GM12878 (cell line): ENCODE data around the gene RHOF. TPM values are rescaled to one million over a fixed set of nuclear protein-coding genes. Genes with fewer than 3 reads are reported as not detected.

Experiments
- ATAC-seq: fragments of 200-7000 bp; cut with Tn5 transposase; 3 replicates; pipeline ENCODE4 v1.9.1; 2020; ENCODE audit warnings: mild to moderate bottlenecking, moderate library complexity
- BruUV-seq: library from RNA; stranded (reverse); fragments of 400-500 nt; replicated peaks from 2 replicates; lab custom pipeline; 2021; lab: Mats Ljungman, UMichigan
- CTCF ChIA-PET: fragments of 300-600 bp; sonication (Branson Sonifier 250); formaldehyde crosslinking; extraction: SDS; loops from one replicate; lab custom pipeline; 2021; ENCODE audit warnings: inconsistent platforms; lab: Yijun Ruan, JAX
- POLR2A ChIA-PET: fragments of 350-600 bp; formaldehyde crosslinking; extraction: SDS; loops from one replicate; lab custom pipeline; 2021; ENCODE audit warnings: inconsistent platforms; lab: Charles Lee
- RAD21 ChIA-PET: fragments of 300-600 bp; sonication (Branson Sonifier 250); formaldehyde crosslinking; loops from one replicate; lab custom pipeline; 2023; ENCODE audit warnings: antibody characterized with exemption; ENCODE audit not compliant: unreplicated experiment; lab: Charles Lee
- SMC1A ChIA-PET: fragments of 300-600 bp; sonication (Branson Sonifier 250); formaldehyde crosslinking; loops from one replicate; lab custom pipeline; 2023; ENCODE audit not compliant: unreplicated experiment, uncharacterized antibody; lab: Charles Lee
- DNase-seq: peaks from one replicate; pipeline ENCODE4 v3.0.0-alpha.2; 2011; ENCODE audit warnings: low read depth, low spot score
- FAIRE-seq: peaks from 3 replicates; lab custom pipeline; 2011; peaks lifted over from hg19 to GRCh38; lab: Jason Lieb, UNC
- H2AFZ ChIP-seq: 2 replicates; pipeline ENCODE4 v1.6.0; 2011; ENCODE audit warnings: low read depth, low read length, control low read depth; ENCODE audit not compliant: control insufficient read depth
- H3K27ac ChIP-seq: 2 replicates; pipeline ENCODE4 v1.5.1; 2011; ENCODE audit warnings: control low read depth; ENCODE audit not compliant: control insufficient read depth, insufficient read depth
- H3K27me3 ChIP-seq, 2 experiments: replicated peaks in 1 of 2; 2 replicates each; pipeline versions ENCODE4 v1.6.0 to v1.6.1; 2011; ENCODE audit warnings: low read length in 1 of 2; ENCODE audit not compliant: control insufficient read depth in 2 of 2, insufficient read depth in 2 of 2
- H3K36me3 ChIP-seq, 2 experiments: 2 replicates each; pipeline ENCODE4 v1.5.1; 2011; ENCODE audit warnings: low read length in 1 of 2; ENCODE audit not compliant: control insufficient read depth in 2 of 2, insufficient read depth in 2 of 2
- H3K4me1 ChIP-seq: 2 replicates; pipeline ENCODE4 v1.6.1; 2011; ENCODE audit warnings: mild to moderate bottlenecking, low read length, moderate library complexity, mixed read lengths; ENCODE audit not compliant: control insufficient read depth, insufficient read depth
- H3K4me2 ChIP-seq: 2 replicates; pipeline ENCODE4 v1.6.0; 2011; ENCODE audit warnings: control low read depth; ENCODE audit not compliant: control insufficient read depth, insufficient read depth
- H3K4me3 ChIP-seq: fragments of 200-600 bp; sonication (generic); 2 replicates; pipeline ENCODE4 v1.5.1; 2016
- H3K79me2 ChIP-seq: 2 replicates; pipeline ENCODE4 v1.6.0; 2011; ENCODE audit warnings: low read length; ENCODE audit not compliant: control insufficient read depth, insufficient read depth
- H3K9ac ChIP-seq: 2 replicates; pipeline ENCODE4 v1.8.0; 2011; ENCODE audit warnings: low read length, control low read depth, mixed read lengths; ENCODE audit not compliant: control insufficient read depth, insufficient read depth
- H3K9me3 ChIP-seq: replicated peaks from 3 replicates; pipeline ENCODE4 v1.5.1; 2011; ENCODE audit warnings: mild to moderate bottlenecking, low read length; ENCODE audit not compliant: control insufficient read depth, insufficient read depth
- H4K20me1 ChIP-seq: 2 replicates; pipeline ENCODE4 v1.6.0; 2011; ENCODE audit not compliant: control insufficient read depth, insufficient read depth
- HDGF ChIP-seq: fragments of 450-650 bp; IDR thresholded peaks from 2 replicates; pipeline ENCODE4 v1.6.1; 2016; ENCODE audit warnings: antibody characterized with exemption
- IKZF1 ChIP-seq: fragments of 450-650 bp; conservative IDR thresholded peaks from 2 replicates; pipeline ENCODE4 v1.6.1; 2017; ENCODE audit warnings: antibody characterized with exemption, mild to moderate bottlenecking
- IRF3 ChIP-seq: fragments of 450-650 bp; IDR thresholded peaks from 2 replicates; pipeline ENCODE4 v1.6.1; 2014; ENCODE audit warnings: mild to moderate bottlenecking
- SP1 ChIP-seq: IDR thresholded peaks from one replicate; pipeline ENCODE4 v1.6.1; 2011; ENCODE audit warnings: low read depth, low read length
- SPI1 ChIP-seq: IDR thresholded peaks from 2 replicates; pipeline ENCODE4 v1.6.1; 2011; ENCODE audit warnings: low read depth, mild to moderate bottlenecking, low read length, moderate library complexity, borderline replicate concordance; ENCODE audit not compliant: insufficient read depth
- USF2 ChIP-seq: IDR thresholded peaks from 2 replicates; pipeline ENCODE4 v1.6.1; 2011; ENCODE audit warnings: low read depth, low read length, improper control_type of control experiment, borderline replicate concordance
- ZNF24 ChIP-seq: fragments of 450-650 bp; IDR thresholded peaks from 2 replicates; pipeline ENCODE4 v1.6.1; 2017; ENCODE audit warnings: antibody characterized with exemption, mild to moderate bottlenecking
- ZNF622 ChIP-seq: fragments of 450-650 bp; IDR thresholded peaks from 2 replicates; pipeline ENCODE4 v1.6.1; 2017; ENCODE audit warnings: mild to moderate bottlenecking, inconsistent platforms
- WGBS: methylation state at CpG from one replicate; pipeline ENCODE4 v1.1.6; 2016; ENCODE audit warnings: low lambda C conversion rate; ENCODE audit not compliant: insufficient replicate concordance, insufficient coverage; ENCODE audit errors: missing lambda C conversion rate; 5-methylcytosine and 5-hydroxymethylcytosine counted together
- in situ Hi-C: fragments of 300-500 bp; cut with MboI; formaldehyde crosslinking; loops from 9 replicates; pipeline ENCODE4 v1.14.3; 2018; ENCODE audit warnings: mixed read lengths
- intact Hi-C: fragments of 100-400 bp; cut with micrococcal nuclease; formaldehyde crosslinking; loops from one replicate; pipeline ENCODE4 v1.14.2; 2022; ENCODE audit not compliant: unreplicated experiment
- polyA plus RNA-seq, 11 experiments: library from polyadenylated mRNA; depleted of rRNA in 4 of 11; unstranded in 6 of 11; stranded (reverse) in 5 of 11; fragments of >200 nt; fragmentation: Nextera tagmentation in 4 of 11; fragmentation: Illumina TruSeq in 1 of 11; extraction: Ambion mirVana in 4 of 11; extraction: Trizol in 1 of 11; gene quantifications; 1 replicate in 1 of 11; 2 replicates in 10 of 11; pipeline versions ENCODE4 v1.2.1 to v1.2.3, GENCODE V29; 2011 to 2016; ENCODE audit warnings: inconsistent platforms in 2 of 11, missing spikeins in 2 of 11, low read depth in 1 of 11
- total RNA-seq, 4 experiments: library from RNA; depleted of rRNA in 3 of 4; stranded (reverse); fragments of >200 nt in 3 of 4; fragmentation: Illumina TruSeq in 1 of 4; extraction: Trizol in 1 of 4; gene quantifications; 2 replicates each; pipeline versions ENCODE4 v1.2.1 to v1.2.3, GENCODE V29; 2013 to 2021
- TF ChIP-seq, protein P1 (sequence below): IDR thresholded peaks from 2 replicates; pipeline ENCODE4 v1.6.1; 2011; ENCODE audit warnings: borderline replicate concordance, low read depth, mild to moderate bottlenecking, moderate library complexity, low read length; ENCODE audit not compliant: insufficient read depth, poor library complexity, severe bottlenecking
- TF ChIP-seq, protein P2 (sequence below): fragments of 150-350 bp; IDR thresholded peaks from 2 replicates; pipeline ENCODE4 v1.6.1; 2014; ENCODE audit warnings: mild to moderate bottlenecking, low read depth, low read length

RHOF gene
- total and polyA plus RNA-seq, 10 of the 15 experiments (the other 5 are each of a cell fraction or from before 2014, with no cell fraction given): 6.1 to 78.7 (median 39.7) TPM

DNA sequence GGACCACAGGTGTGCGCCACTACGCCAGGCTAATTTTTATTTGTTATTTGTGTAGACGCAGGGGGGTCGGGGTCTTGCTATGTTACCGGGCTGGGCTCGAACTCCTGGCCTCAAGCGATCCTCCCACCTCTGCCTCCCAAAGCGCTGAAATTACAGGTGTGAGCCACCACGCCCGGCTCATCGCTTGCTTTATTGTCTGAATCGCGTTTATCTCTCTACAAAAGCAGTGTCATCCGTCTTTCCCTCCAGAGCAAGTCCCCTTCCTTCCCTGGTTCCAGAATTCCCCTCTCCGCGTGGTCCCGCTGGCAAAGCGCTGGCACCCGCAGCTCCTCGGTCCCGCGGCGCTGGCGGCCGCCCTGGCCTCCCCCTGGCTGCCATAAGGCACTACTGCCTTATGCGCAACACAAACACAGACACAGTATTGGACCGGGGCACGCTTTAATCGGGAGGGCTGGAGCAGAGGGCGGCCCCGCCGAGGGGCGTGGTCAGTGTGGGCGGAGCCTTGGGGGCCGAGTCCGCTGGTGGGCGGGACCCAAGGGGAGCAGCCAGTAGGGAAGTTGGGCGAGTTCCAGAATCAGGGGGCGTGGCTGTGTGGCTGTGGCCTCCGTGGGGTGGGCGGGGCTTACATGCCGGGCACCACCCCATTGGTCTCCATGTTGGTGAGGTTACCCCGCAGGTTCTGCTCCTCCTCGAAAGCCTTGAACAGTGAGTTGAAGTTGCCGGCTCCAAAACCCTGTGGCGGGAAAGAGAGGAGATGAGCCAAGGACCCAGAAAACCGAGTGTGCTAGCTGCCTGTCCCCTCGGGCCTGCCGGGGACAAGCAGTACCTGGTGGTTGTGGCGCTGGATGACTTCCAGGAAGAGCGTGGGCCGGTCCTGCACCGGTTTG is 45.9 kb upstream of the RHOF start (continued):
- TF ChIP-seq, protein P1, sequence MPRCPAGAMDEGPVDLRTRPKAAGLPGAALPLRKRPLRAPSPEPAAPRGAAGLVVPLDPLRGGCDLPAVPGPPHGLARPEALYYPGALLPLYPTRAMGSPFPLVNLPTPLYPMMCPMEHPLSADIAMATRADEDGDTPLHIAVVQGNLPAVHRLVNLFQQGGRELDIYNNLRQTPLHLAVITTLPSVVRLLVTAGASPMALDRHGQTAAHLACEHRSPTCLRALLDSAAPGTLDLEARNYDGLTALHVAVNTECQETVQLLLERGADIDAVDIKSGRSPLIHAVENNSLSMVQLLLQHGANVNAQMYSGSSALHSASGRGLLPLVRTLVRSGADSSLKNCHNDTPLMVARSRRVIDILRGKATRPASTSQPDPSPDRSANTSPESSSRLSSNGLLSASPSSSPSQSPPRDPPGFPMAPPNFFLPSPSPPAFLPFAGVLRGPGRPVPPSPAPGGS: no peak
- TF ChIP-seq SP1 (peak; percentile 65), SPI1 (peak; percentile 48; the same call in 1 of the 2 replicates), HDGF (peak; percentile 97), IKZF1 (peak; percentile 37; the same call in 1 of the 2 replicates)

- in situ Hi-C loops: no loop called here
- H3K27me3 ChIP-seq: no peaks in the 10 kb centered on the region
- TF ChIP-seq, protein P2, sequence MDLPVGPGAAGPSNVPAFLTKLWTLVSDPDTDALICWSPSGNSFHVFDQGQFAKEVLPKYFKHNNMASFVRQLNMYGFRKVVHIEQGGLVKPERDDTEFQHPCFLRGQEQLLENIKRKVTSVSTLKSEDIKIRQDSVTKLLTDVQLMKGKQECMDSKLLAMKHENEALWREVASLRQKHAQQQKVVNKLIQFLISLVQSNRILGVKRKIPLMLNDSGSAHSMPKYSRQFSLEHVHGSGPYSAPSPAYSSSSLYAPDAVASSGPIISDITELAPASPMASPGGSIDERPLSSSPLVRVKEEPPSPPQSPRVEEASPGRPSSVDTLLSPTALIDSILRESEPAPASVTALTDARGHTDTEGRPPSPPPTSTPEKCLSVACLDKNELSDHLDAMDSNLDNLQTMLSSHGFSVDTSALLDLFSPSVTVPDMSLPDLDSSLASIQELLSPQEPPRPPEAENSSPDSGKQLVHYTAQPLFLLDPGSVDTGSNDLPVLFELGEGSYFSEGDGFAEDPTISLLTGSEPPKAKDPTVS: no peak
- TF ChIP-seq ZNF24 (no peak), USF2 (no peak), ZNF622 (no peak), IRF3 (no peak)
- H4K20me1 ChIP-seq: no peaks in the 10 kb centered on the region
- no TSS peak for BruUV-seq
- SMC1A ChIA-PET: interaction anchor here (2.1 kb wide), 1 partner anchor 27 kb away, joined by 7 read pairs; no protein-coding TSS in a partner anchor
- no peak overlapping the region for H3K9ac ChIP-seq
- H3K27ac ChIP-seq: no peak overlapping the region
- no peaks in the 10 kb centered on the region for H3K79me2 ChIP-seq
- POLR2A ChIA-PET: interaction anchor here (0.6 to 1.0 kb wide), 4 partner anchors 7 to 523 kb away, joined by 3 to 6 read pairs (median 4); no protein-coding TSS in a partner anchor
- no peak overlapping the region for H3K4me3 ChIP-seq
- no peaks in the 10 kb centered on the region for H3K36me3 ChIP-seq
- H3K9me3 ChIP-seq: no peaks in the 10 kb centered on the region
- intact Hi-C loops: no loop called here
- ATAC-seq (no peak), FAIRE-seq (no peak), DNase-seq (no peak)
- CTCF ChIA-PET: interaction anchor here (0.8 to 3.8 kb wide), 6 partner anchors 11 to 49 kb away, joined by 3 to 33 read pairs (median 4); partner anchors contain the start of gene RHOF
- no peak overlapping the region for H2AFZ ChIP-seq
- H3K4me2 ChIP-seq: no peak overlapping the region
- WGBS: 60% methylated on average over 5 of the region's 5 CpGs
- H3K4me1 ChIP-seq: peaks cover 3% of the 10 kb centered on the region; the same call in 1 of the 2 replicates
- RAD21 ChIA-PET: interaction anchor here (0.6 to 2.2 kb wide), 5 partner anchors 26 to 125 kb away, joined by 3 to 8 read pairs (median 3); partner anchors contain the start of gene TMEM120B
These were observed 44.6 kb upstream of the RHOF start for GRCh38 chr12:121838126-121838525.
